Peyer's patch (tissue), 4 donors: ENCODE results near the gene ALDOB. TPM values are rescaled to one million over a fixed set of nuclear protein-coding genes. Genes with fewer than 3 reads are reported as not detected.

Source experiments
- DNase-seq, 3 donors: peaks; one replicate each; pipeline ENCODE4 v3.0.0-alpha.2; 2017 to 2019
- H3K27ac ChIP-seq, 4 donors: fragments of 200-600 bp; sonication (generic); one replicate each; pipeline ENCODE4 v1.5.1; 2016 to 2019
- H3K27me3 ChIP-seq, 2 donors: fragments of 200-600 bp; sonication (generic); one replicate each; pipeline ENCODE4 v1.5.1; 2019
- H3K36me3 ChIP-seq, 3 donors: fragments of 200-600 bp; sonication (generic); one replicate each; pipeline ENCODE4 v1.5.1; 2016 to 2019
- H3K4me1 ChIP-seq, 4 donors: fragments of 200-600 bp; sonication (generic); one replicate each; pipeline ENCODE4 v1.5.1; 2016 to 2019
- H3K4me3 ChIP-seq, 4 donors: fragments of 200-600 bp; sonication (generic); 1 replicate in 3 of 4; 2 replicates in 1 of 4; pipeline ENCODE4 v1.5.1; 2016 to 2019; ENCODE audit warnings: mild to moderate bottlenecking in 1 of 4
- H3K9me3 ChIP-seq, 4 donors: fragments of 200-600 bp; sonication (generic); one replicate each; pipeline ENCODE4 v1.5.1; 2016 to 2019; ENCODE audit warnings: mild to moderate bottlenecking in 1 of 4
- CTCF ChIP-seq, 6 experiments: fragments of 450-650 bp in 4 of 6; fragments of 200-600 bp in 2 of 6; sonication (generic) in 1 of 6; IDR thresholded peaks; one replicate each; pipeline ENCODE4 v1.5.1; 2017 to 2019; ENCODE audit warnings: antibody characterized with exemption in 6 of 6, mild to moderate bottlenecking in 3 of 6, moderate library complexity in 1 of 6
- POLR2A ChIP-seq, 2 donors: fragments of 450-650 bp; IDR thresholded peaks; one replicate each; pipeline ENCODE4 v1.5.1; 2017; ENCODE audit warnings: antibody characterized with exemption in 2 of 2, mild to moderate bottlenecking in 2 of 2, moderate library complexity in 2 of 2
- small RNA-seq, 2 donors: library from RNA; depleted of rRNA; stranded (forward); fragments of <200 nt; gene quantifications; one replicate each; pipeline ENCODE3, GENCODE V24; 2016
- total RNA-seq, 4 donors: library from RNA; depleted of rRNA; stranded (reverse); fragments of >200 nt; gene quantifications; one replicate each; pipeline ENCODE4 v1.1.0, GENCODE V29; 2016

The ALDOB gene
- total RNA-seq, 4 donors from 2014 or later = 852 to 11,538 (median 10,067) TPM

- no peak overlapping the region for H3K4me3 ChIP-seq
- TF ChIP-seq POLR2A (IDR thresholded peaks at IDR 0.05) (no peak), CTCF (IDR thresholded peaks at IDR 0.05) (no peak)
- DNase-seq = no peak
- no peaks in the 10 kb centered on the region for H3K27me3 ChIP-seq
- no peaks in the 10 kb centered on the region for H3K4me1 ChIP-seq
- no peak overlapping the region for H3K27ac ChIP-seq
- H3K36me3 ChIP-seq = no peaks in the 10 kb centered on the region
- H3K9me3 ChIP-seq = no peaks in the 10 kb centered on the region
Observed at GRCh38 chr9:101371813-101372212, 63.8 kb downstream of the ALDOB start.

Small RNAs within 50 kb of the gene (small RNA-seq; reads per million reads assigned to genes)
- 0 reads per million in 2 donors for gene AL353621.2

Other genes with a start within 250 kb of the ALDOB start
- 1 to 10 TPM in 1 of 4 donors, not detected in 3; 1.2 TPM for gene BAAT, start 50.8 kb downstream of the ALDOB start, total RNA-seq
- 10 to 100 TPM in 1 of 4 donors, 1 to 10 TPM in 3; 5.3 to 10.7 (median 8.9) TPM for gene MRPL50, start 37.2 kb downstream of the ALDOB start, total RNA-seq
- 10 to 100 TPM; 22.8 to 33.0 (median 25.7) TPM for gene ZNF189, start 36.9 kb downstream of the ALDOB start, total RNA-seq
- gene RNF20, start 98.1 kb upstream of the ALDOB start, total RNA-seq = 10 to 100 TPM; 14.1 to 35.5 (median 16.1) TPM
- not detected for gene PPP3R2, start 159.2 kb upstream of the ALDOB start, total RNA-seq